ENCODE data around the gene DSCAM.

- TF ChIP-seq CTCF (IDR thresholded peaks at IDR 0.05) (no peak), POLR2A (IDR thresholded peaks at IDR 0.05) (no peak)
Measured at GRCh38 chr21:40130476-40130875, 716.5 kb downstream of the DSCAM start.
